Raji (cell line): ENCODE results near the gene DALRD3.

Experiments used
- POLR2A ChIP-seq: IDR thresholded peaks from 2 replicates; pipeline ENCODE4 v1.6.1; 2011; ENCODE audit warnings: low read depth, low read length, control low read depth; ENCODE audit not compliant: insufficient read depth

The DALRD3 gene

GRCh38 chr3:48999085-48999858 lies 19.1 kb downstream of the DALRD3 start:
- TF ChIP-seq POLR2A: no peak

DNA sequence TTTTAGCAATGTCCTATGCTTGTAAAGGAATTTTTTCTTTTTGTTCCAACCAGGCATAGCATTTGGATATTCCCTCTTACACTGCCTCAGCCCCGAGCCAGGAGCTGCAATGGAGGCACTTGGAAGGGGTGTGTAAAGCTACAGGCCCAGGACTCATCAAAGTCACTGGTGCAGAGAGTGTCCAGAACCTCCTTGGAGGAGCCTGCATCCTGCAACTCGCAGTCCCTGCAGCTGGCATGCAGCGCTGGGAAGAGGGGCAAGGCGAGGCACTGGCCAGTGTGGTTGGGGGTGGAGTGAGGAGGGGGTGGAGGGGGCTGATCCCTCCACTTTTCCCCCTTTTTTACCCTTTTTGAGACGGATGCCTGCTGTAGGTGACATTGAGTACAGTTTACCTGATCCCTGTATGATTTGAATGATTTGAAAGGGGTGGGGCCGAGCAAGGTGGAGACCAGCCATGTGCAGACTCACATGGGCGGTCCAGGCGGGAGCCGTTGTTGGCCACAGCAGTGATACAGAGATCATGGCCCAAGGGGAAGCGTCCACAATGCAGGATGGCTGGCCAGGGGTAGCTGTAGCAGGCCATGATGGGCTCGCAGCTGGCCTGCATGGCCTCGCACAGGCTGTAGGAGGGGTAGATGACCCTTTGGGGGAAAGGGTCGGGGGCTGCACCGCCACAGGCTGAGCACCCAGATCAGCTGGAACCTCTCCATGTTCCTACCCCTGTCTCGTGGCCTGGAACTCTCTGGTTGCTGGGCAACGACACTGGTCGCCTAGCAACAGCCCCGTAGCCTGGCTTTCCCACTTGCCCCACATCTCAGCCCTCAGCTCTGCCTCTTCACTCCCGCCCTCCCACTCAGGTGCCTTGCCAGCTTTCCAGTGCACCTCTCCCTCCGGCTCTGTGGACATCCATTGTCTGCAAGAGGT lies 20.4 kb downstream of the DALRD3 start:
- no peak for TF ChIP-seq POLR2A

- TF ChIP-seq POLR2A: no peak
Observed at GRCh38 chr3:48997102-48997635, 21.2 kb downstream of the DALRD3 start.

DNA sequence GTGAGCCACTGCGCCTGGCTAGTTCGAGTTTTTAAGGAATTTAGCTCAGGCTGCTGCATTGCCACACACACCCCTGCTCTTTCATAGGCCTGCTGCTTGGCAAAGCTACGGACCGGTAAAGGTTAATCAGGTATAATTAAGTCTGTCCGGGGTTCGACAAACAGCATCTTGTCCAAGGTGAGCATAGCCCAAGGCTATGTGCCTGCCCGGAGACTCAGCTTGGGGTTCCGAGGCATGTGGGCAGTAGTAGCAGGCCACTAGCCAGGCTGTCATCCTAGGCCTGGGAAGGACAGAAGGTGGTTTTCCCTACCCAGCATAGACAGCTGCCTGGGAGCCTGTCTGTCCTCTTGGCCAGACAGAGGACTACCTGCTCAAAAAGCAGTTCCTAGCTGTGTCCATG lies 21.7 kb downstream of the DALRD3 start:
- no peak for TF ChIP-seq POLR2A

DNA sequence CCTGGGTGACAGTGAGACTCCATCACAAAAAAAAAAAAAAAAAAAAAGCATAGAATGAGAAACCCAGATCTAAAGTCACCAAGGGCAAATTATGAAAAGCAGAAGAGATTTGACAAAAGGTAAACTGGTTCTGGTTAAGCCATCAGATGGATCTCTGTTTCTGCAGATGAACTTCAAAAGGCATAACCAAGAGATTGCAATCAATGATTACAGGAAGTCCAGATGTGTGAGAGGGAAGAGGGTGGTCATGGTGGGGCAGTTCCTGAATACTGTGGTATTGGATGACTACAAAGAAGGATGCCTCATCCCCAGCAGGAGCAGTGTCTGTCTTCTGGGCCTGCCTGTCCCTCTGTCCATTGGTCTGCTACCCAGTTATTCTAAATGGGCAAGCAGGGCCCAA lies 24.5 kb downstream of the DALRD3 start:
- TF ChIP-seq POLR2A: no peak

GRCh38 chr3:48991851-48992545 lies 26.4 kb downstream of the DALRD3 start:
- no peak for TF ChIP-seq POLR2A

- no peak for TF ChIP-seq POLR2A
Observed at GRCh38 chr3:48990636-48991469, 27.5 kb downstream of the DALRD3 start.

DNA sequence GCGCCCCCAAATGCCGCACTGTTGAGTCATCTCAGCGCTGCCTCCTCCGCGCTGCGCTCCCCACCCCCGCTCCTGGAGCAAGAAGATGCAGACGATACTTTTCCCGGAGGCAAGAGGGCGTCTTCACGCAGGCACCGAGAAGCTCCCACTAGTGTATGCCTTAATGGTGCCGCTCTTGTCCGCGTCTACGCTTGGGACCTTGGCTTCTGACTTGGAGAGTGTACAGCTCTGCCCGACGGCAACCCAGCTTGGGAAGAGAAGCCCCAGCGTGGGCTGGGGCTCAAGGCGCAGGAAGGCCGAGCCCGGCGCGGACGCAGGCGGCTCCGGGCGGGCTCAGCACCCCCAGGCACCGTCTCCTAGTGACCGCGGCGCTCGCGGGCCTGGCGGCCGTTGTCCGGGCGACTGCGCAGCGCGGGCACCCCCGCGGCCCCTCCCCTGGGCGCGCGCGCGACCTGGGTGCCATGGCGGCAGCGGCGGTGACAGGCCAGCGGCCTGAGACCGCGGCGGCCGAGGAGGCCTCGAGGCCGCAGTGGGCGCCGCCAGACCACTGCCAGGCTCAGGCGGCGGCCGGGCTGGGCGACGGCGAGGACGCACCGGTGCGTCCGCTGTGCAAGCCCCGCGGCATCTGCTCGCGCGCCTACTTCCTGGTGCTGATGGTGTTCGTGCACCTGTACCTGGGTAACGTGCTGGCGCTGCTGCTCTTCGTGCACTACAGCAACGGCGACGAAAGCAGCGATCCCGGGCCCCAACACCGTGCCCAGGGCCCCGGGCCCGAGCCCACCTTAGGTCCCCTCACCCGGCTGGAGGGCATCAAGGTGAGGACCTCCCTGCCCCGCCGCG lies 28.4 kb downstream of the DALRD3 start, which contains the start of gene P4HTM:
Gene P4HTM (plus strand): TSS at position 446 of the 840 bp plus-strand sequence. CDS start 16 bp downstream, at position 462.
- TF ChIP-seq POLR2A: peak; percentile 63

DNA sequence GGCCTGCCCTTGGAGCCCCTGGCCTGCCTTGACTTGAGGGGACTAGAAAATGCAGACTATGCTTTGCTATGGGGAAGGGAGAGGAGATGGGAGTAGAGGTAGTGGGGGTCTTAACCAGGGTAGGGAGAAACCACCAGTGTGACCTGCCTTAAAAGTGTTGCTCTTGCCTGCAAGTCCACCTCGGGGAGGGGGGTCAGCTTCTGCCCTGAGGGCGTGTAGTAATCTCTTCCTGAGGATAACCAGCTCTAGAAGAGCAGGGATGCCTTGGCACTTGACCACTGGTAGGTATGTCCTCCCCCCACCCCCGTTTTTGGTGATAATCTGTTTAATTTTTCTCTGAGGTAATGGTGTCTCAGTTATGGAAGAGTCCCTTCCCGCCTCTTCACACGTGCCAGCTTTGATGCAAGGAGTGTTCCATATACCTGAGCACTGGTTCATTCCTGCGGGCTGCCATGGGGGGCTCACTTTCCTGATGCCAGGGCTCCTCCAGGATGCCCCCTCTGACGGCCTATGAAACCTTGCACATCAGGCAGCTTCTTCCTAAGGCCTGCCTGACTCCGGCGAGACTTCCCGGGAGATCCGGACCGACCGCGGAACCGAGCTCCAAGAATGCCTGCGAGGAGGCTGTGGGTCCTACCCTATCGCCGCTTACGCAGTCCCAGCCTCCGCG lies 29.1 kb downstream of the DALRD3 start:
- no peak for TF ChIP-seq POLR2A

- TF ChIP-seq POLR2A: no peak
Observed at GRCh38 chr3:48985831-48986376, 32.5 kb downstream of the DALRD3 start.

DNA sequence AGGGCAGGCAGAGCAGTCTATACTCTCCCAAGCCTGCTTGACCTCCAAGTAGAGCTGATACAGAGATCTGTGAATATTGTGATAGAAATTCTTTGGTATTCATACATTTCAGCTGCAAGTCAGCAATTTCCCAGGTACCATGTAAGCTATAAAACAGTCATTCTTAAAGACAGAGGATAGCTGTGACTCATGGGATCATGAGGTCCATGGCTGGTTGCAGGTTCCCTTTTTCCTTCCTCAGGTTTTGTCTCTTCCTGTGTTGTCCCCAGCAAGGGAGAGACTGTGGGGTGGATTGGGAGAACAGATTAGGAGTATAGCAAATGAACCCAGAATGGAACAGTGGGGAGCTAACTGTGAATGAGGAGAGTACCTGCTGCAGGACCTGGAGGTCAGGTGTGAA lies 33.7 kb downstream of the DALRD3 start:
- no peak for TF ChIP-seq POLR2A

GRCh38 chr3:48983096-48983495 lies 35.3 kb downstream of the DALRD3 start:
- no peak for TF ChIP-seq POLR2A

- TF ChIP-seq POLR2A: no peak
Observed at GRCh38 chr3:48982686-48983085, 35.7 kb downstream of the DALRD3 start.

GRCh38 chr3:48982016-48982415 lies 36.4 kb downstream of the DALRD3 start:
- TF ChIP-seq POLR2A: no peak
